K562 (cell line): Measurements from ENCODE around the gene CLDN1. TPM values are rescaled to one million over a fixed set of nuclear protein-coding genes. Genes with fewer than 3 reads are reported as not detected.

Experiments used
- ATAC-seq: fragments of 200-7000 bp; cut with Tn5 transposase; 3 replicates; pipeline ENCODE4 v1.9.1; 2020; ENCODE audit warnings: moderate library complexity
- BruUV-seq: library from RNA; stranded (reverse); fragments of 400-500 nt; replicated peaks from 2 replicates; lab custom pipeline; 2021; lab: Mats Ljungman, UMichigan
- CTCF ChIA-PET: fragments of 300-600 bp; formaldehyde crosslinking; extraction: SDS; loops from one replicate; lab custom pipeline; 2021; ENCODE audit warnings: low intra/inter-chr PET ratio; lab: Yijun Ruan, JAX
- POLR2A ChIA-PET: fragments of 300-600, 350-650 bp; sonication (Branson Sonifier 250); formaldehyde crosslinking; extraction: SDS; loops from one replicate; lab custom pipeline; 2021; ENCODE audit warnings: antibody characterized with exemption, inconsistent platforms; lab: Yijun Ruan, JAX
- DNase-seq, 4 experiments: peaks; one replicate each; pipeline versions ENCODE4 v3.0.0 to v3.0.0-alpha.2; 2011 to 2018; ENCODE audit warnings: low spot score in 3 of 4, mixed read lengths in 3 of 4; ENCODE audit errors: extremely low read depth in 1 of 4
- FAIRE-seq: peaks from 2 replicates; lab custom pipeline; 2011; peaks lifted over from hg19 to GRCh38; lab: Jason Lieb, UNC
- H2AFZ ChIP-seq: 2 replicates; pipeline ENCODE4 v1.6.0; 2011; ENCODE audit warnings: low read depth, low read length, control low read depth, inconsistent platforms
- H3K27ac ChIP-seq: fragments of 200-600 bp; 3 replicates; pipeline ENCODE4 v1.8.0; 2011; ENCODE audit warnings: low read depth, mild to moderate bottlenecking, control low read depth, inconsistent platforms, low read length, moderate library complexity, mixed read lengths; ENCODE audit errors: extremely low read depth
- H3K27me3 ChIP-seq, 2 experiments: fragments of 300-600 bp in 1 of 2; 2 replicates in 1 of 2; 3 replicates in 1 of 2; pipeline versions ENCODE4 v1.6.0 to v1.8.0; 2011; ENCODE audit warnings: inconsistent platforms in 2 of 2, low read length in 2 of 2, mild to moderate bottlenecking in 1 of 2, mixed read lengths in 1 of 2, moderate library complexity in 1 of 2; ENCODE audit not compliant: control insufficient read depth in 2 of 2, insufficient read depth in 2 of 2
- H3K36me3 ChIP-seq: fragments of 300-600 bp; 3 replicates; pipeline ENCODE4 v1.8.0; 2011; ENCODE audit warnings: mild to moderate bottlenecking, low read length, inconsistent platforms; ENCODE audit not compliant: control insufficient read depth, insufficient read depth
- H3K4me1 ChIP-seq, 2 experiments: fragments of 200-600 bp in 1 of 2; replicated peaks in 1 of 2; 2 replicates in 1 of 2; 3 replicates in 1 of 2; pipeline versions ENCODE4 v1.5.1 to v1.8.0; 2011; ENCODE audit warnings: inconsistent platforms in 2 of 2, low read length in 2 of 2, mild to moderate bottlenecking in 1 of 2, mixed read lengths in 1 of 2, moderate library complexity in 1 of 2; ENCODE audit not compliant: control insufficient read depth in 2 of 2, insufficient read depth in 2 of 2
- H3K4me2 ChIP-seq: 2 replicates; pipeline ENCODE4 v1.6.1; 2011; ENCODE audit warnings: low read length, control low read depth, inconsistent platforms, mixed read lengths; ENCODE audit not compliant: insufficient read depth
- H3K4me3 ChIP-seq: fragments of 200-600 bp; sonication (generic), shearing (Covaris generic); 2 replicates; pipeline ENCODE4 v1.5.1; 2016; ENCODE audit warnings: control low read depth, inconsistent platforms
- H3K79me2 ChIP-seq: fragments of 200-600 bp; 3 replicates; pipeline ENCODE4 v1.8.0; 2011; ENCODE audit warnings: low read length, inconsistent platforms; ENCODE audit not compliant: control insufficient read depth, insufficient read depth
- H3K9ac ChIP-seq, 2 experiments: 2 replicates each; pipeline versions ENCODE4 v1.6.0 to v1.6.1; 2011; ENCODE audit warnings: low read depth in 2 of 2, low read length in 2 of 2, control low read depth in 1 of 2, inconsistent platforms in 1 of 2, mild to moderate bottlenecking in 1 of 2, mixed read lengths in 1 of 2; ENCODE audit not compliant: insufficient read depth in 1 of 2
- H3K9me1 ChIP-seq: one replicate; pipeline ENCODE4 v1.6.0; 2011; ENCODE audit warnings: inconsistent platforms, mild to moderate bottlenecking, low read length, moderate library complexity; ENCODE audit not compliant: control insufficient read depth, insufficient read depth
- H3K9me3 ChIP-seq: replicated peaks from 2 replicates; pipeline ENCODE4 v1.5.1; 2011; ENCODE audit warnings: low read depth, low read length, inconsistent platforms; ENCODE audit not compliant: control insufficient read depth, insufficient read depth
- H4K20me1 ChIP-seq: replicated peaks from 2 replicates; pipeline ENCODE4 v1.6.1; 2011; ENCODE audit warnings: low read length, inconsistent platforms, mixed read lengths; ENCODE audit not compliant: control insufficient read depth, insufficient read depth
- CBX3 ChIP-seq, 2 experiments: IDR thresholded peaks; 1 replicate in 1 of 2; 2 replicates in 1 of 2; pipeline ENCODE4 v1.6.1; 2012; ENCODE audit warnings: inconsistent platforms in 2 of 2, low read length in 2 of 2, borderline replicate concordance in 1 of 2, control low read depth in 1 of 2
- CHD2 ChIP-seq: IDR thresholded peaks from 2 replicates; pipeline ENCODE4 v1.6.1; 2011; ENCODE audit warnings: low read depth, low read length
- DDX20 ChIP-seq: fragments of 450-650 bp; IDR thresholded peaks from 2 replicates; pipeline ENCODE4 v1.6.1; 2016; ENCODE audit warnings: missing genetic modification characterization, low read depth, mild to moderate bottlenecking, missing compliant biosample characterization, moderate library complexity
- EP400 ChIP-seq: fragments of 450-650 bp; IDR thresholded peaks from 2 replicates; pipeline ENCODE4 v1.6.1; 2017; ENCODE audit warnings: antibody characterized with exemption, mild to moderate bottlenecking, moderate library complexity
- FIP1L1 ChIP-seq: fragments of 200-400 bp; formaldehyde crosslinking; IDR thresholded peaks from 2 replicates; pipeline ENCODE4 v1.6.1; 2018; ENCODE audit warnings: mild to moderate bottlenecking, low read depth, low read length; ENCODE audit not compliant: poor library complexity, severe bottlenecking
- FOS ChIP-seq: IDR thresholded peaks from 3 replicates; pipeline ENCODE4 v1.6.1; 2011; ENCODE audit not compliant: insufficient read length; ENCODE audit errors: extremely low read depth
- FOXJ2 ChIP-seq: fragments of 200-800 bp; sonication (Bioruptor generic); IDR thresholded peaks from 2 replicates; pipeline ENCODE4 v1.6.1; 2016; ENCODE audit warnings: missing genetic modification characterization, missing compliant biosample characterization
- MCM2 ChIP-seq: fragments of 450-650 bp; IDR thresholded peaks from 2 replicates; pipeline ENCODE4 v1.6.1; 2017; ENCODE audit warnings: low read depth, mild to moderate bottlenecking
- MTA3 ChIP-seq: fragments of 450-650 bp; formaldehyde crosslinking; IDR thresholded peaks from 2 replicates; pipeline ENCODE4 v1.6.1; 2017; ENCODE audit warnings: mild to moderate bottlenecking, borderline replicate concordance
- NR4A1 ChIP-seq, 2 experiments: fragments of 250-450 bp in 1 of 2; fragments of 450-650 bp in 1 of 2; sonication (Bioruptor Pico) in 1 of 2; IDR thresholded peaks; 2 replicates each; pipeline versions ENCODE4 v1.4.0 to v1.6.1; 2016 to 2020; ENCODE audit warnings: mild to moderate bottlenecking in 2 of 2, missing compliant biosample characterization in 1 of 2, missing genetic modification characterization in 1 of 2, moderate library complexity in 1 of 2
- PURB ChIP-seq: sonication (generic); formaldehyde crosslinking; IDR thresholded peaks from 2 replicates; pipeline ENCODE4 v1.9.0; 2021; ENCODE audit warnings: low read depth, mild to moderate bottlenecking, missing genetic modification reagents
- SIN3B ChIP-seq: fragments of 450-650 bp; IDR thresholded peaks from 2 replicates; pipeline ENCODE4 v1.6.1; 2017; ENCODE audit warnings: low read depth, mild to moderate bottlenecking, moderate library complexity
- WGBS: fragments of 100-300 bp; shearing (Covaris generic); methylation state at CpG from one replicate; pipeline ENCODE4 v1.1.6; 2016; ENCODE audit warnings: low coverage, mixed read lengths; ENCODE audit not compliant: insufficient coverage; ENCODE audit errors: missing lambda C conversion rate; 5-methylcytosine and 5-hydroxymethylcytosine counted together
- in situ Hi-C: fragments of 300-500 bp; cut with MboI; formaldehyde crosslinking; loops from 4 replicates; pipeline ENCODE4 v1.15.0; 2018; ENCODE audit warnings: inconsistent platforms, mixed read lengths
- intact Hi-C: fragments of 100-400 bp; cut with micrococcal nuclease; formaldehyde crosslinking; loops from 2 replicates; pipeline ENCODE4 v1.14.2; 2022
- polyA plus RNA-seq, 8 experiments: library from polyadenylated mRNA; depleted of rRNA in 4 of 8; stranded (reverse) in 5 of 8; unstranded in 3 of 8; fragments of >200 nt; fragmentation: Nextera tagmentation in 2 of 8; fragmentation: Illumina TruSeq in 1 of 8; extraction: Ambion mirVana in 2 of 8; extraction: Trizol in 1 of 8; gene quantifications; 2 replicates each; pipeline versions ENCODE4 v1.2.1 to v1.2.3, GENCODE V29; 2011 to 2014; ENCODE audit warnings: inconsistent platforms in 1 of 8, missing spikeins in 1 of 8
- total RNA-seq, 7 experiments: library from RNA; depleted of rRNA in 6 of 7; stranded (reverse); fragments of >200 nt in 6 of 7; fragmentation: Illumina TruSeq in 2 of 7; extraction: Trizol in 2 of 7; gene quantifications; 2 replicates each; pipeline versions ENCODE4 v1.2.1 to v1.2.3, GENCODE V29; 2011 to 2021; ENCODE audit warnings: low replicate concordance in 1 of 7
- TF ChIP-seq, protein P1 (sequence below): fragments of 250-450 bp; sonication (Bioruptor Pico); IDR thresholded peaks from 2 replicates; pipeline ENCODE4 v1.4.0; 2020

The CLDN1 gene
- total and polyA plus RNA-seq, 9 of the 15 experiments (the other 6 are each of a cell fraction or from before 2014, with no cell fraction given) = 0.16 TPM; not detected in 8

DNA sequence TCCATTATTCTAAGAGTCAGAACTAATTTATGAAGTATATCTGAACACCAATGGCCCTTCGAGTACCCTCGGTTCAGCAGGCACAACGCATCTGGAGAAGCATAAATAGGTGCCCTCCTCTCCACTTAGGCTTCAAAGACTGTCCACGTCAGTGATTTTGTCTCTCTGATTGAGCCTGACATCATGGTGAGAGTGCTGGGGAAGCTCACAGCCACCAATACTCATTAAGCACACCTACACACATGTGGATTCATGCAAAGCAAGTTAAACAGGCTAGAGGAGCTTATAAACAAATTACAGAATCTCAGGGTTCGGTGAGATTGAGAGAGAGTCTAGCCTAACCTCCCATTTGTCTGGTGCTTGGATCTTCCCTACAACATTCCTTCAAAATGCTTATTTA is 3.6 kb downstream of the CLDN1 start (continued):
- TF ChIP-seq FOS (no peak), EP400 (no peak), FIP1L1 (no peak), MTA3 (no peak)
- TF ChIP-seq, protein P1, sequence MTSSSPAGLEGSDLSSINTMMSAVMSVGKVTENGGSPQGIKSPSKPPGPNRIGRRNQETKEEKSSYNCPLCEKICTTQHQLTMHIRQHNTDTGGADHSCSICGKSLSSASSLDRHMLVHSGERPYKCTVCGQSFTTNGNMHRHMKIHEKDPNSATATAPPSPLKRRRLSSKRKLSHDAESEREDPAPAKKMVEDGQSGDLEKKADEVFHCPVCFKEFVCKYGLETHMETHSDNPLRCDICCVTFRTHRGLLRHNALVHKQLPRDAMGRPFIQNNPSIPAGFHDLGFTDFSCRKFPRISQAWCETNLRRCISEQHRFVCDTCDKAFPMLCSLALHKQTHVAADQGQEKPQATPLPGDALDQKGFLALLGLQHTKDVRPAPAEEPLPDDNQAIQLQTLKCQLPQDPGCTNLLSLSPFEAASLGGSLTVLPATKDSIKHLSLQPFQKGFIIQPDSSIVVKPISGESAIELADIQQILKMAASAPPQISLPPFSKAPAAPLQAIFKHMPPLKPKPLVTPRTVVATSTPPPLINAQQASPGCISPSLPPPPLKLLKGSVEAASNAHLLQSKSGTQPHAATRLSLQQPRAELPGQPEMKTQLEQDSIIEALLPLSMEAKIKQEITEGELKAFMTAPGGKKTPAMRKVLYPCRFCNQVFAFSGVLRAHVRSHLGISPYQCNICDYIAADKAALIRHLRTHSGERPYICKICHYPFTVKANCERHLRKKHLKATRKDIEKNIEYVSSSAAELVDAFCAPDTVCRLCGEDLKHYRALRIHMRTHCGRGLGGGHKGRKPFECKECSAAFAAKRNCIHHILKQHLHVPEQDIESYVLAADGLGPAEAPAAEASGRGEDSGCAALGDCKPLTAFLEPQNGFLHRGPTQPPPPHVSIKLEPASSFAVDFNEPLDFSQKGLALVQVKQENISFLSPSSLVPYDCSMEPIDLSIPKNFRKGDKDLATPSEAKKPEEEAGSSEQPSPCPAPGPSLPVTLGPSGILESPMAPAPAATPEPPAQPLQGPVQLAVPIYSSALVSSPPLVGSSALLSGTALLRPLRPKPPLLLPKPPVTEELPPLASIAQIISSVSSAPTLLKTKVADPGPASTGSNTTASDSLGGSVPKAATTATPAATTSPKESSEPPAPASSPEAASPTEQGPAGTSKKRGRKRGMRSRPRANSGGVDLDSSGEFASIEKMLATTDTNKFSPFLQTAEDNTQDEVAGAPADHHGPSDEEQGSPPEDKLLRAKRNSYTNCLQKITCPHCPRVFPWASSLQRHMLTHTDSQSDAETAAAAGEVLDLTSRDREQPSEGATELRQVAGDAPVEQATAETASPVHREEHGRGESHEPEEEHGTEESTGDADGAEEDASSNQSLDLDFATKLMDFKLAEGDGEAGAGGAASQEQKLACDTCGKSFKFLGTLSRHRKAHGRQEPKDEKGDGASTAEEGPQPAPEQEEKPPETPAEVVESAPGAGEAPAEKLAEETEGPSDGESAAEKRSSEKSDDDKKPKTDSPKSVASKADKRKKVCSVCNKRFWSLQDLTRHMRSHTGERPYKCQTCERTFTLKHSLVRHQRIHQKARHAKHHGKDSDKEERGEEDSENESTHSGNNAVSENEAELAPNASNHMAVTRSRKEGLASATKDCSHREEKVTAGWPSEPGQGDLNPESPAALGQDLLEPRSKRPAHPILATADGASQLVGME (CRISPR knock-in tag) = no peak
- TF ChIP-seq, all 486 proteins: peak for 0

DNA sequence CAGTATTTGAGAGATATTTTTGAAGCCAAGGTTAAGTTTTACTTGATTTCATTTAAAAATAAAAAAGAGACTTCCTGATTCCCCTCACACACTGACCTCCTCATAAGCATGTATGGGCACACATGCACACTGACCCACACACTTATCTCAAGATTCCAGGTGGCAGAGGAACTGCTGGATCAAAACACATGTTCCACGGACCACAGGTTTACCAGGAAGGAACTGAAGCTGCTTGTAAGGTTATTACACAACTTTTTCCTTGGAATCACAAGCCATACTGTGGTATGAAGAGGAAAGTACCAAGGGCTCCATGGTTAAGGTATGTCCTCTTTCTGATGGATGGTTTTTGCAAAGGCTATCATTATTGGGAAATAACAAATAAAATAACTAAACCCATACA is 7.5 kb downstream of the CLDN1 start:
- no peak overlapping the region for H3K4me3 ChIP-seq
- no peaks in the 10 kb centered on the region for H3K36me3 ChIP-seq
- CTCF ChIA-PET = no interaction called here
- POLR2A ChIA-PET = no interaction called here
- 0% methylated on average over 1 of the region's 1 CpG for WGBS
- TF ChIP-seq MCM2 = no peak
- TF ChIP-seq SIN3B = no peak
- no peak for TF ChIP-seq NR4A1 (CRISPR knock-in tag; IDR thresholded peaks at IDR 0.05)
- TF ChIP-seq NR4A1 (tag; IDR thresholded peaks at IDR 0.05) = no peak
- TF ChIP-seq PURB (CRISPR knock-in tag) = no peak
- no peak for TF ChIP-seq CBX3 (IDR thresholded peaks at IDR 0.05; ENCODE audit: borderline replicate concordance in 1 of 2, low read length in 2 of 2)
- no peak for TF ChIP-seq DDX20 (tag)
- TF ChIP-seq FOXJ2 (tag) = no peak
- no peak for TF ChIP-seq CHD2
- in situ Hi-C loops = no loop called here
- H3K4me1 ChIP-seq = no peaks in the 10 kb centered on the region
- DNase-seq = no peak
- intact Hi-C loops = no loop called here
- H3K9ac ChIP-seq = no peak overlapping the region
- no peak for FAIRE-seq
- no peaks in the 10 kb centered on the region for H3K9me1 ChIP-seq
- no peaks in the 10 kb centered on the region for H3K27me3 ChIP-seq
- no peak for ATAC-seq
- no peaks in the 10 kb centered on the region for H3K79me2 ChIP-seq
- H2AFZ ChIP-seq = no peak overlapping the region
- H4K20me1 ChIP-seq = no peaks in the 10 kb centered on the region
- H3K4me2 ChIP-seq = no peak overlapping the region
- no TSS peak for BruUV-seq
- no peak overlapping the region for H3K27ac ChIP-seq
- no peaks in the 10 kb centered on the region for H3K9me3 ChIP-seq
